ENCODE data around the gene TECTB.
A peak's percentile ranks its signal among the peaks of the same experiment; 100 is the strongest.

The TECTB gene

DNA sequence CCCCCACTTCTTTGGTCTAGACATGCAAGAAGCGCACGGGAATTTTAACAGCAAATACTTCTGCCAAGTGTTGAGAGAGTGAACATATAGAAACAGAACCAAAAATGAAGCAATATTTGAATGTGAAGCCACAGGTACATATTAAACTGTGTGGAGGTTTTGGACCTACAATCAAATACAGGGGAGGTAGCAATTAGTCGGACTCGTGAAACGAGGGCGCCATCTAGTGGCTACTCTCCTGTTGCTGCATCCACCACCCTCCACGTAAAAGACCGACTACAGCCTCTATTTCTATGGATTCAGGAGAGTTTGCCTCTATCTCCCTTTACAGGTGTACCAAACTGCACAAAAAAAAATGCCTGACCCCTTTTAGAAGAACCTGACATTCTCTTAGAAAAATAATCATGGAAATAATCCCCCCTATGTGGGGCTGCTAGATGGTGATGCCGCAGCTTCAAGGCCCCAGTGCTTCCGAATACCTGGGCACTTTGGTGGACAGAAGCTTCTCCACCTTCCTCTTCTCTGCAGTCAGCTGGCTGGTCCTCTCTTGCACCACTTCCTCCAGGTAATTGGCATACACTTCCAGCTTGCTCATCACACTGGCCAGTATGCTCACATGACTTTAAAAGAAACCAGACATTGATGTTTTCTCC, 31.7 kb downstream of the TECTB start:
- TF ChIP-seq, protein P1, sequence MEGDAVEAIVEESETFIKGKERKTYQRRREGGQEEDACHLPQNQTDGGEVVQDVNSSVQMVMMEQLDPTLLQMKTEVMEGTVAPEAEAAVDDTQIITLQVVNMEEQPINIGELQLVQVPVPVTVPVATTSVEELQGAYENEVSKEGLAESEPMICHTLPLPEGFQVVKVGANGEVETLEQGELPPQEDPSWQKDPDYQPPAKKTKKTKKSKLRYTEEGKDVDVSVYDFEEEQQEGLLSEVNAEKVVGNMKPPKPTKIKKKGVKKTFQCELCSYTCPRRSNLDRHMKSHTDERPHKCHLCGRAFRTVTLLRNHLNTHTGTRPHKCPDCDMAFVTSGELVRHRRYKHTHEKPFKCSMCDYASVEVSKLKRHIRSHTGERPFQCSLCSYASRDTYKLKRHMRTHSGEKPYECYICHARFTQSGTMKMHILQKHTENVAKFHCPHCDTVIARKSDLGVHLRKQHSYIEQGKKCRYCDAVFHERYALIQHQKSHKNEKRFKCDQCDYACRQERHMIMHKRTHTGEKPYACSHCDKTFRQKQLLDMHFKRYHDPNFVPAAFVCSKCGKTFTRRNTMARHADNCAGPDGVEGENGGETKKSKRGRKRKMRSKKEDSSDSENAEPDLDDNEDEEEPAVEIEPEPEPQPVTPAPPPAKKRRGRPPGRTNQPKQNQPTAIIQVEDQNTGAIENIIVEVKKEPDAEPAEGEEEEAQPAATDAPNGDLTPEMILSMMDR (IDR thresholded peaks at IDR 0.05; ENCODE audit: low read length, missing control alignments): peak; percentile 95
- peak; percentile 83 for DNase-seq (ENCODE audit: low read depth)
- H3K4me3 ChIP-seq (replicated peaks; ENCODE audit: low read depth, low read length): no peak overlapping the region

DNA sequence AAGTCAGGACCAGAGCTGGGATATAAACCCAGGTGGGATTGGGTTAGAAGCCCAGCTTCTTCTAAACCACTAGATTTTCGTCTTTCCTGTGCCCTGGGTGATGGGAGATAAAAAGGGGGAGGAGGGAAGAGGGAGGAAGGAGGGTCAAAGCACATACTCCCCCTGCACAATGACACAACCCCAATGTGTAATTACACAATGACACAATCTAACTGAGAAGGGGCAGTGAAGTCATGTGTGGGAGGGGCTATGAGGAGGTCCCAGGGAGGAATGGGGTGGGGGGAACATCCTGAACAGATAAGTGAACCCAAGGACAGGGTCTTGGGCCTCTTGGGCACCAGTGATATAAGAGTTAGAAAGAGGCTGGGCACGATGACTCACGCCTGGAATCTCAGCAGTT, 44.5 kb downstream of the TECTB start:
- no peak for DNase-seq (ENCODE audit: low read depth)
- TF ChIP-seq, protein P1 (IDR thresholded peaks at IDR 0.05; ENCODE audit: low read length, missing control alignments): no peak
- H3K4me3 ChIP-seq (replicated peaks; ENCODE audit: low read depth, low read length): no peak overlapping the region

DNA sequence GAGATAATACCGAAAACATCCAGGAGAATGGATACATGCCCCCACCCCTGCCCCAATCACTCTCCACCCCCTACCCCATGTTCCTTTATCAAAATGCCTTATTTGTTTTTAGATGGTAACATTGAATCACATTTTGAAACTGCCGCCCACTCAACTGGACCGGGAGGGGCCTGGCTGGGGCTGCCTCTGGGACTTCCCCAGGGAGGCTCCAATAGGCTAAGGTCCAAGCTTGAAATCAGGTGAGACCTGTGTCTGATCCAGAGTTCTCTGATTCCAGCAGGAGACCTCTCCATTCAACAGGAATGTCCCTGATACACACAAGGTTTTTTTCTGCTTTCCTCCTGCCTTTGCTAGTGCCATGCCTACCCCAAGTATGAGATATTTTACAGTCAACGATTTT, 47.0 kb downstream of the TECTB start:
- no peak for DNase-seq (ENCODE audit: low read depth)
- TF ChIP-seq, protein P1 (IDR thresholded peaks at IDR 0.05; ENCODE audit: low read length, missing control alignments): no peak
- no peak overlapping the region for H3K4me3 ChIP-seq (replicated peaks; ENCODE audit: low read depth, low read length)

DNA sequence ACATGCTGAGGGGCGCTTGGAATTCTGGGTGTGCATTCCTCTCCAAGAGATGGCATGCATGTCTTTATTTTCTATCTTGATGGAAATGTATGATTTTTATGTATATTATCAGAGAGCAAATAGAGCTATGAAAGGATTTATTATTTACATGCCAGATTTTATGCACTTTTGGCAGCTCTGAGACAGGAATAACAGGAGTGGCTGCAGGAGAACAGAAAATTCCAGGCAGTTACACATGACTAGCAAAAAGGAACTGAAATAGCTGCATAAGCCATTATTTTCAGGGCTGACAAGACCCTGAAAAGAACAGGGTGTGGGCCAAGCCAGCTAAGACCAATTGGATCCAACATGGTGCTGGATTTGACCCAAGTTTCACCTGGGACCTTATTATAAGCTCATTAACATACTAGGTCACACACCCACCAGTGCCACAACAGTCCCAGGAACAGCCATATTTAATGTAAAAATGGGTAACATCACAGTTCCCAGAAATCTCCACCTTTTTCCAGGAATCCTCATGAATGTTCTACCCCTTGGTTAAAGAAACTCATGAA, 47.5 kb downstream of the TECTB start:
- no peak overlapping the region for H3K4me3 ChIP-seq (replicated peaks; ENCODE audit: low read depth, low read length)
- TF ChIP-seq, protein P1 (IDR thresholded peaks at IDR 0.05; ENCODE audit: low read length, missing control alignments): no peak
- DNase-seq (ENCODE audit: low read depth): no peak

DNA sequence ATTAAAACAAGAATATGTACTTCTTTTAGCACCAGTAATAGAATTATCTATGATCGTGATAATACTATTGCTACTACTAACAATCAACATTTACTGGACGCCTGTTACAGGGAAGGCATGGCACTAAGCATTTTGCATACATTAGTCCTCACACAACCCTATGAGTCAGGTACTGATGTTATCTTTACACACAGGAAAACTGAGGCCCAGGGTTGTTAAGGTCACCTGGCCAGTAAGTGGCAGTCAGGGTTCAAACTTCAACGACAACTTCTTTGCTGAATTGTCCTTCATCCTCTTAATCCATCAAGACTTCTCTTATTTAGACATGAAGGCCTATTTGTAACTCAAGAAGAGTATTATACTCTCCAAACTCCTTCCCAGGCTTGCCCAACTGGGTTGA, 48.8 kb downstream of the TECTB start:
- H3K4me3 ChIP-seq (replicated peaks; ENCODE audit: low read depth, low read length): no peak overlapping the region
- DNase-seq (ENCODE audit: low read depth): no peak
- TF ChIP-seq, protein P1 (IDR thresholded peaks at IDR 0.05; ENCODE audit: low read length, missing control alignments): no peak

DNA sequence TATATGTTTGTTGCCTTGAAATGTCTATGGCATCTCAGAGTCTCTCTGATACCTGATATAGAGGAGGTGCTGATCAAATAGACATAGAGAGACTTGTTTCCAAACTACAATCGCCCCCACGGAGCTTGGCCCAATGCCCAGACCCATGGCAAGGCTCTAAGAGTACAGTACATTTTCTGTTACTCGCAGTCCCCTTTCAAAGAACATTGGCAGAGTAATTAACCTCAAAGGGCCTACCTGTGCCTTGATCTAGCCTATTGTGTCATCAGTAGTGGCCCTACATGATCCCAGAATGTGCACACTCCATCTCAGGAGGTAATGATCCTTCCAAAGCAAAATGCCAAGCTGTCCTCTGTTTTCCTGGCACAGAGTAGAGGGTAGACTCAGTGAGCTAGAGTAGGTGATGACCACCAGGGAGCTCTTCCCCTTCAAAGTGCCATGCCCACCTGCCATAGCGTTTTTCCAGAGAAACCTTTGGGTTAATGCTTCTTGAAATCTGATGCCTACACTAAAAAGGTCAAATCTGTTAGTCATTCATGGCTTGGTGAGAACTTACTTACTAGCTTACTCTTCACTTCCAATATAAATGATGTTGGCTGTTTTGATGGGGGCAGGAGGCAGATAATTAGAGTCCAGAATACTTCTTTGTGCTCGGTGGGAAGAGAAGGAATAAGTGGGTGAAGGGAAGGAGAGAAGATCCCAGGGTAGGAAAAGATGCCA, 49.5 kb downstream of the TECTB start:
- TF ChIP-seq, protein P1 (IDR thresholded peaks at IDR 0.05; ENCODE audit: low read length, missing control alignments): no peak
- DNase-seq (ENCODE audit: low read depth): no peak
- H3K4me3 ChIP-seq (replicated peaks; ENCODE audit: low read depth, low read length): no peak overlapping the region

Measured in fibroblast of pulmonary artery (primary cell).